HG02678 (cell line): ENCODE results near the gene ZNF415.

ENCODE experiments used
- ATAC-seq: cut with Tn5 transposase; IDR thresholded peaks from one replicate; pipeline ENCODE4 v1.9.1; 2021; ENCODE audit warnings: mild to moderate bottlenecking, moderate library complexity; ENCODE audit not compliant: unreplicated experiment

Gene ZNF415

DNA sequence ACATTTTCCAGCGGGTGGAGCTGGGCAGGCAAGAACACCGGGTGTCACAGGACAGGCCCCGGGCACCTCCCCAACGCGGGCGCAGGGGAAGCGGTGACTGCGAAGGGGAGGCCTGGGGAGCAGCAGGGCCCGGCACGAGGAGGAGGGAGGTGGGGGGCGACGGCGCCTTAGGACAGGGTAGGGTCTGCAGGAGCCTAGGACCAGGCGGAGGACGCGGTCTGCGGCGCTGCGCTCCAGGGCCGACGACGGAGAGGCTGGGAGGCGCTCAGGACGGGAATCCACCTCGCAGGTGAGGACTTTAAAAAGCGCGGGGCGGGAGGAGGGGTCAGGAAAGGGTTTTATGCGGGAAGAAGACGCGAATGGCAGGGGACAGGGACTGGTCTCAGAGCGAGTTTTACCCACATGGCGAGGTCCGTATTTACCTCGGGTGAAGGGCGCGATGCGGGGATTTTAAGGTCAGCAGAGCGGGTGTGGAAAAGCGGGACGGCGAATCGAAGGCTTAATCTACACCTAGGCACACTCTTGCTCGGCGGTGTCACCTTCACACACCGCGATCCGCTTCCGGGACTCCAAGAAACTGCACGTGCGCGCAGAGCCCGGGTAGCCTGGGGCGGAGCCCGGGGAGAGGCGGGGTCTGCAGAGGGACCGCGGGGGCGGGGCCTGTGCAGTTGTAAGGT, 74.7 kb downstream of the ZNF415 start:
- no peak for ATAC-seq
